SH-SY5Y (cell line): ENCODE data around the gene SCYL2.

ENCODE experiments used
- GATA2 ChIP-seq: IDR thresholded peaks from 2 replicates; pipeline ENCODE4 v1.6.1; 2011; ENCODE audit warnings: mild to moderate bottlenecking, low read depth, low read length
- GATA3 ChIP-seq: IDR thresholded peaks from 2 replicates; pipeline ENCODE4 v1.6.1; 2011; ENCODE audit warnings: low read depth, mild to moderate bottlenecking, low read length, moderate library complexity

DNA sequence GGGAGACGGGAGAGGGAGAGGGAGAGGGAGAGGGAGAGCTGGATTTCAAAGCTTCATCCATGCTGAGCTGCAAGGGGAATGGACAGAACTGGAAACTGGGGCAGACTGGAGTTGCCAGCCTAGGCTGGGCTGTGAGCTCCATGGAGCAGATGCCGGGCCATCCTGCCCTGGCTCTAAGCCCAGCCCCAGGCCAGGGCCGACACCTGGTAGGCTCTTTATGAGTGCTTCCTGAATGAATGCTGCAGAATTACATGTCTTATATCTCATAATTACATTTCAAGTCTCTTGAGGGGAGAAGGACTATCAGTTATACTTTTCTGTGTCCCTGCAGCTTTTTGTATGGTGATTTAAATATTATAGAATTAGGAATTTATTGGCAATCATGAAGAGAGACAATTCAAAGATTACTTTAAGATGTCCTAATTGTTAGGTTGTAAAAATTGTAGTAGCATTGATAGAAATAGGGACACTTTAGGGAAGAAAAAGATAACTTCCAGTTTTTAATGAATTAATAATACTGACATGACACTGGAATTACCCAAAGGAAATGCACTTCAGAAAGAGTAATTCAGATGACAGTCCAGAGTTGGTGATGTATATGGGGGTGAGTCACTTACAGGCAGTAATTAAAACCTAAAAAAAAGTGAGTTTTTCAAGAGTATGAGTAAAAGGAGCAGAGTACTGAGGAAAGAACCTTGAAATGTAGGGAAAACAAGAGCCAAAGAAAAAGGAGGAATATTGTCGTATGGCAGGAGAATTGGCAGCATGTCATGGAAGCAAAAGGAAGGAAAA lies 29.0 kb downstream of the SCYL2 start:
- TF ChIP-seq GATA3 (no peak), GATA2 (no peak)
